ENCODE results near the gene FBXO33.
A peak's percentile ranks its signal among the peaks of the same experiment; 100 is the strongest.

DNA sequence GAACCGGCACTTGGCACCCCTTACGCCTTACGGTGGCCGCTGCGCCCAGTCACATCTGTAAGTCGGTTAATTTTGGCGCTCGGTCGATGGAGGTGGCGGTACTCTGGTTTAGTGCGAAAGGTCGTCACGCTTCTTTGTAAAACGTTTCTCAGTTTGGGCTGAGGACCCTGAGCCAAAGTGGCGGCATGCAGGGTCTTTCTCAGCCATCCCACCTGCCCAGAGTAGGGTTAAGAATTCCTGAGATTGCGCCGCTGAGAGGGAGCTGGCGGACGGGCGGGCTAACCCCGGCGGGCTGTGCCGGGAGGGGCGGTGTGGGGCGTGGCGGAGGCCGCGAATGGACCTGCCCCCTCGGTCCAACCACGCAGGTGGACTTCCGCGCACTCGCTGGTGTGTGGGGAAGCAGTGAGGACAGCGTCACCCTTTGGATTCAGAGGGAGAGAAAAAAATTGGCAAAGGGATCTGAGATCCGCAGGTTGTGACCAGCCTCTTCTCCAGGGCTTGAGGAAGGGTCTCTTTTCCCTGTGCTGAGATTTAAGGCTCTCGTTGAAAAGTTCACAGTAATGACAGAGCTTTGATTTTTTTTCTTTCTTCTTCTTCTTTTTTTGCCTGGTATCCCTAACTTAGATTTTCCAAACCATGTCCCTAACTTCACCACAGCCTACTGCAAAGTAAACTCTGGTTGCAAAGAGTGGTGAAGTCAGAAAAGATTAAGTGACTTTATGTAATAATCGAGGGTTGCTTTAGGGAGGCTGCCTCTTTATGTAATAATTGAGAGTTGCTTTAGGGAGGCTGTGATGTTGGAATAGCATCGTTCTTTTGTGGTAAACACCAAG lies 602 bp upstream of the FBXO33 start:
- TF ChIP-seq, protein P1, sequence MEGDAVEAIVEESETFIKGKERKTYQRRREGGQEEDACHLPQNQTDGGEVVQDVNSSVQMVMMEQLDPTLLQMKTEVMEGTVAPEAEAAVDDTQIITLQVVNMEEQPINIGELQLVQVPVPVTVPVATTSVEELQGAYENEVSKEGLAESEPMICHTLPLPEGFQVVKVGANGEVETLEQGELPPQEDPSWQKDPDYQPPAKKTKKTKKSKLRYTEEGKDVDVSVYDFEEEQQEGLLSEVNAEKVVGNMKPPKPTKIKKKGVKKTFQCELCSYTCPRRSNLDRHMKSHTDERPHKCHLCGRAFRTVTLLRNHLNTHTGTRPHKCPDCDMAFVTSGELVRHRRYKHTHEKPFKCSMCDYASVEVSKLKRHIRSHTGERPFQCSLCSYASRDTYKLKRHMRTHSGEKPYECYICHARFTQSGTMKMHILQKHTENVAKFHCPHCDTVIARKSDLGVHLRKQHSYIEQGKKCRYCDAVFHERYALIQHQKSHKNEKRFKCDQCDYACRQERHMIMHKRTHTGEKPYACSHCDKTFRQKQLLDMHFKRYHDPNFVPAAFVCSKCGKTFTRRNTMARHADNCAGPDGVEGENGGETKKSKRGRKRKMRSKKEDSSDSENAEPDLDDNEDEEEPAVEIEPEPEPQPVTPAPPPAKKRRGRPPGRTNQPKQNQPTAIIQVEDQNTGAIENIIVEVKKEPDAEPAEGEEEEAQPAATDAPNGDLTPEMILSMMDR (conservative IDR thresholded peaks at IDR 0.05; ENCODE audit: low read depth, low read length), result peak; percentile 46
- TF ChIP-seq EZH2 (IDR thresholded peaks at IDR 0.05; ENCODE audit: low read length, unreplicated experiment), result no peak

All from PC-3 (cell line).